ENCODE measurements around the gene EIF3I. TPM values are rescaled to one million over a fixed set of nuclear protein-coding genes. Genes with fewer than 3 reads are reported as not detected.

The EIF3I gene
- total and polyA plus RNA-seq, 12 donors: 187 to 672 (median 226) TPM

- Histone ChIP-seq H3K36me3 (replicated peaks in 1 of 2) (peaks cover 0 to 79% of the 10 kb centered on the region in 2 donors), H3K4me1 (replicated peaks in 1 of 2) (peaks cover 22 to 34% of the 10 kb centered on the region in 2 donors), H3K9me3 (replicated peaks in 1 of 3) (no peaks in the 10 kb centered on the region), H3K27ac (peak overlapping the region in 3 of 5 donors; percentile 36 to 69 (median 49)), H3K4me3 (no peak overlapping the region), H3K27me3 (no peaks in the 10 kb centered on the region)
- intact Hi-C loops (cut with DNase I): no loop called here
- TF ChIP-seq POLR2A (IDR thresholded peaks at IDR 0.05): no peak
- TF ChIP-seq CTCF (IDR thresholded peaks at IDR 0.05): no peak
- no peak for DNase-seq
- WGBS, 4 donors: 83 to 97% (median 88%) methylated on average over 1 to 3 of the region's 3 CpGs
Observed at GRCh38 chr1:32195531-32195930, 26.7 kb upstream of the EIF3I start.

- no peak overlapping the region for H3K4me3 ChIP-seq
- H3K27me3 ChIP-seq: no peaks in the 10 kb centered on the region
- H3K36me3 ChIP-seq (replicated peaks in 1 of 2): peaks cover 0 to 72% of the 10 kb centered on the region in 2 donors
- DNase-seq: peak in 5 of 7 donors; percentile 54 to 78 (median 67)
- H3K9me3 ChIP-seq (replicated peaks in 1 of 3): no peaks in the 10 kb centered on the region
- intact Hi-C loops (cut with DNase I): no loop called here
- TF ChIP-seq CTCF (IDR thresholded peaks at IDR 0.05): no peak
- TF ChIP-seq POLR2A (IDR thresholded peaks at IDR 0.05): no peak
- H3K27ac ChIP-seq: peak overlapping the region in 3 of 5 donors; percentile 36 to 76 (median 69)
- peaks cover 26 to 34% of the 10 kb centered on the region in 2 donors for H3K4me1 ChIP-seq (replicated peaks in 1 of 2)
Observed at GRCh38 chr1:32195972-32196823, 26.0 kb upstream of the EIF3I start.

- Histone ChIP-seq H3K4me1 (replicated peaks in 1 of 2) (peaks cover 35 to 42% of the 10 kb centered on the region in 2 donors), H3K4me3 (no peak overlapping the region), H3K9me3 (replicated peaks in 1 of 3) (no peaks in the 10 kb centered on the region), H3K27me3 (no peaks in the 10 kb centered on the region), H3K36me3 (replicated peaks in 1 of 2) (peaks cover 0 to 63% of the 10 kb centered on the region in 2 donors), H3K27ac (peak overlapping the region in 3 of 5 donors; percentile 36 to 76 (median 69))
- WGBS, 4 donors: 78 to 100% (median 98%) methylated on average over 1 of the region's 1 CpG
- no peak for DNase-seq
- TF ChIP-seq POLR2A (IDR thresholded peaks at IDR 0.05) (no peak), CTCF (IDR thresholded peaks at IDR 0.05) (no peak)
- intact Hi-C loops (cut with DNase I): no loop called here
Observed at GRCh38 chr1:32197074-32197473, 25.1 kb upstream of the EIF3I start.

GRCh38 chr1:32197837-32198236, 24.4 kb upstream of the EIF3I start:
- intact Hi-C loops (cut with DNase I): no loop called here
- Histone ChIP-seq H3K4me3 (no peak overlapping the region), H3K4me1 (replicated peaks in 1 of 2) (peaks cover 35 to 45% of the 10 kb centered on the region in 2 donors), H3K27me3 (no peaks in the 10 kb centered on the region), H3K36me3 (replicated peaks in 1 of 2) (peaks cover 0 to 56% of the 10 kb centered on the region in 2 donors), H3K9me3 (replicated peaks in 1 of 3) (no peaks in the 10 kb centered on the region), H3K27ac (peak overlapping the region in 3 of 5 donors; percentile 2 to 69 (median 62))
- 36 to 55% (median 51%) methylated on average over 5 to 6 of the region's 6 CpGs for WGBS, 4 donors
- TF ChIP-seq POLR2A (IDR thresholded peaks at IDR 0.05) (peak in 1 of 2 donors; percentile 16), CTCF (IDR thresholded peaks at IDR 0.05) (no peak)
- peak in 1 of 7 donors; percentile 37 for DNase-seq
